Pancreas (tissue), 10 donors: ENCODE data around the gene APC2. TPM values are rescaled to one million over a fixed set of nuclear protein-coding genes. Genes with fewer than 3 reads are reported as not detected.

ENCODE experiments used
- ATAC-seq, 4 donors: fragments of 200-7000 bp; cut with Tn5 transposase; one replicate each; pipeline versions ENCODE4 v1.8.0 to v1.9.1; 2020; ENCODE audit warnings: mild to moderate bottlenecking in 4 of 4, moderate library complexity in 4 of 4
- DNase-seq, 6 donors: peaks; one replicate each; pipeline ENCODE4 v3.0.0-alpha.2; 2020
- FAIRE-seq: peaks from 2 replicates; lab custom pipeline; 2012; peaks lifted over from hg19 to GRCh38; lab: Jason Lieb, UNC
- H3K27ac ChIP-seq, 4 donors: fragments of 200-600 bp; sonication (generic); 1 replicate in 3 of 4; 2 replicates in 1 of 4; pipeline versions ENCODE4 v1.5.0 to v1.8.0; 2020
- H3K27me3 ChIP-seq, 4 donors: fragments of 200-600 bp; one replicate each; pipeline ENCODE4 v1.8.0; 2021
- H3K36me3 ChIP-seq, 3 donors: fragments of 200-600 bp; sonication (generic) in 1 of 3; one replicate each; pipeline versions ENCODE4 v1.5.0 to v1.8.0; 2020 to 2021
- H3K4me1 ChIP-seq, 3 donors: fragments of 200-600 bp; one replicate each; pipeline ENCODE4 v1.8.0; 2021
- H3K4me3 ChIP-seq, 4 donors: fragments of 200-600 bp; sonication (generic) in 2 of 4; one replicate each; pipeline versions ENCODE4 v1.5.0 to v1.8.0; 2020 to 2021
- H3K9me3 ChIP-seq, 4 donors: fragments of 200-600 bp; one replicate each; pipeline ENCODE4 v1.8.0; 2021
- CTCF ChIP-seq, 4 donors: fragments of 200-600 bp; sonication (generic) in 3 of 4; IDR thresholded peaks; one replicate each; pipeline versions ENCODE4 v1.5.0 to v1.8.0; 2021; ENCODE audit warnings: antibody characterized with exemption in 4 of 4
- WGBS, 2 donors: extraction: QIAGEN DNeasy Blood & Tissue Kit; methylation state at CpG; one replicate each; pipeline ENCODE4 v1.1.7; 2013; 5-methylcytosine and 5-hydroxymethylcytosine counted together
- intact Hi-C, 3 donors: fragments of 100-400 bp; cut with DNase I; formaldehyde crosslinking; loops; one replicate each; pipeline versions ENCODE4 v1.11.1 to v1.14.2; 2022
- polyA plus RNA-seq, 2 donors: library from polyadenylated mRNA; stranded (reverse); fragments of 200-250 nt; gene quantifications; one replicate each; pipeline ENCODE4 v1.2.3, GENCODE V29; 2013
- total RNA-seq, 6 donors: library from RNA; stranded (reverse); fragmentation: NEBNext Ultra II Directional in 4 of 6; extraction: Animal tissue kit (Norgen Biotek cat#: 25700) in 4 of 6; gene quantifications; one replicate each; pipeline versions ENCODE4 v1.2.1 to v1.2.4, GENCODE V29; 2021 to 2023
- donor health status: healthy with polysubstance abuse.
- donor health status: DM: no; HTN: no; CAD: no; lungs with moderate emphysema.
- donor health status: DM: no; HTN: no; CAD: no.
- donor health status: control.
- donor health status: control.
- donor health status: Bipolar disorder and iron deficiency.
- donor health status: DM: yes; HTN: yes; CAD: no.
- donor health status: DM: no; HTN: no; CAD: no.
- donor health status: DM: no; HTN: no; CAD: no.
- donor health status: DM: yes; HTN: yes; CAD: no.

APC2 gene
- total and polyA plus RNA-seq, 8 donors: 0.04 to 0.27 (median 0.06) TPM; not detected in 1

GRCh38 chr19:1420590-1420989 lies 29.3 kb upstream of the APC2 start:
- no peaks in the 10 kb centered on the region for H3K9me3 ChIP-seq
- DNase-seq (no peak), ATAC-seq (no peak), FAIRE-seq (no peak)
- no peaks in the 10 kb centered on the region for H3K27me3 ChIP-seq
- TF ChIP-seq CTCF (IDR thresholded peaks at IDR 0.05): no peak
- no peak overlapping the region for H3K4me3 ChIP-seq
- intact Hi-C loops: no loop called here
- peaks cover 0 to 45% (median 40%) of the 10 kb centered on the region in 3 donors for H3K36me3 ChIP-seq
- peaks cover 26 to 30% (median 28%) of the 10 kb centered on the region in 3 donors for H3K4me1 ChIP-seq
- H3K27ac ChIP-seq: no peak overlapping the region
- WGBS, 2 donors: 92 to 94% methylated on average over 15 of the region's 15 CpGs

GRCh38 chr19:1421218-1421957 lies 28.5 kb upstream of the APC2 start:
- H3K27ac ChIP-seq: no peak overlapping the region
- no peak for TF ChIP-seq CTCF (IDR thresholded peaks at IDR 0.05)
- DNase-seq: peak in 2 of 6 donors; percentile 27 to 58
- 93 to 94% methylated on average over 37 of the region's 37 CpGs for WGBS, 2 donors
- H3K9me3 ChIP-seq: no peaks in the 10 kb centered on the region
- H3K4me1 ChIP-seq: peaks cover 18 to 22% (median 20%) of the 10 kb centered on the region in 3 donors
- FAIRE-seq: no peak
- intact Hi-C loops: no loop called here
- no peak for ATAC-seq
- H3K4me3 ChIP-seq: no peak overlapping the region
- H3K36me3 ChIP-seq: peaks cover 0 to 45% (median 40%) of the 10 kb centered on the region in 3 donors
- H3K27me3 ChIP-seq: no peaks in the 10 kb centered on the region

GRCh38 chr19:1421958-1422305 lies 28.0 kb upstream of the APC2 start:
- no peak for ATAC-seq
- FAIRE-seq: no peak
- peaks cover 13 to 17% (median 14%) of the 10 kb centered on the region in 3 donors for H3K4me1 ChIP-seq
- peaks cover 0 to 45% (median 45%) of the 10 kb centered on the region in 3 donors for H3K36me3 ChIP-seq
- no peak for TF ChIP-seq CTCF (IDR thresholded peaks at IDR 0.05)
- no peaks in the 10 kb centered on the region for H3K27me3 ChIP-seq
- peak in 2 of 6 donors; percentile 39 to 52 for DNase-seq
- WGBS, 2 donors: 90 to 92% methylated on average over 22 of the region's 22 CpGs
- H3K9me3 ChIP-seq: no peaks in the 10 kb centered on the region
- intact Hi-C loops: no loop called here
- no peak overlapping the region for H3K4me3 ChIP-seq
- no peak overlapping the region for H3K27ac ChIP-seq

- ATAC-seq: no peak
Observed at GRCh38 chr19:1422360-1422759, 27.6 kb upstream of the APC2 start.

More at GRCh38 chr19:1422360-1422759, 27.6 kb upstream of the APC2 start:
- TF ChIP-seq CTCF (IDR thresholded peaks at IDR 0.05): no peak
- intact Hi-C loops: no loop called here
- Histone ChIP-seq H3K27me3 (no peaks in the 10 kb centered on the region), H3K4me1 (peaks cover 8 to 12% (median 10%) of the 10 kb centered on the region in 3 donors), H3K27ac (no peak overlapping the region), H3K9me3 (no peaks in the 10 kb centered on the region), H3K36me3 (peaks cover 0 to 45% (median 45%) of the 10 kb centered on the region in 3 donors), H3K4me3 (no peak overlapping the region)
- 78 to 79% methylated on average over 16 of the region's 16 CpGs for WGBS, 2 donors
- FAIRE-seq: no peak
- no peak for DNase-seq
